Neutrophil (primary cell): Measurements from ENCODE around the gene CCDC73.
"Not testable (repeated sequence)": the region's sequence is repeated elsewhere in the genome, so short reads cannot be mapped to it uniquely, and the experiment has no call there.

Experiments
- H3K27ac ChIP-seq: fragments of 200-600 bp; sonication (generic); 2 replicates; pipeline ENCODE4 v1.5.1; 2016; ENCODE audit warnings: mild to moderate bottlenecking, moderate library complexity
- H3K27me3 ChIP-seq: fragments of 200-600 bp; sonication (generic); 2 replicates; pipeline ENCODE4 v1.6.0; 2016; ENCODE audit warnings: mild to moderate bottlenecking
- H3K36me3 ChIP-seq: fragments of 200-600 bp; sonication (generic); 2 replicates; pipeline ENCODE4 v1.5.1; 2017
- H3K4me1 ChIP-seq, 2 experiments: fragments of 200-600 bp in 1 of 2; sonication (generic) in 1 of 2; 1 replicate in 1 of 2; 2 replicates in 1 of 2; pipeline versions ENCODE4 v1.5.1 to v1.6.1; 2013 to 2016; ENCODE audit warnings: low read depth in 1 of 2, low read length in 1 of 2, mild to moderate bottlenecking in 1 of 2, moderate library complexity in 1 of 2; ENCODE audit not compliant: control insufficient read depth in 1 of 2, insufficient read depth in 1 of 2
- H3K4me3 ChIP-seq, 2 experiments: fragments of 200-600 bp in 1 of 2; sonication (generic) in 1 of 2; 1 replicate in 1 of 2; 2 replicates in 1 of 2; pipeline ENCODE4 v1.5.1; 2013 to 2016; ENCODE audit warnings: low read depth in 1 of 2, low read length in 1 of 2, mild to moderate bottlenecking in 1 of 2, moderate library complexity in 1 of 2
- H3K9me3 ChIP-seq: fragments of 200-600 bp; sonication (generic); 2 replicates; pipeline ENCODE4 v1.5.1; 2016
- CTCF ChIP-seq: fragments of 200-600 bp; sonication (generic); IDR thresholded peaks from 2 replicates; pipeline ENCODE4 v1.5.1; 2016; ENCODE audit warnings: antibody characterized with exemption

CCDC73 gene

GRCh38 chr11:32774081-32774480, 20.4 kb downstream of the CCDC73 start:
- no peak overlapping the region for H3K27ac ChIP-seq

GRCh38 chr11:32772731-32773130, 21.7 kb downstream of the CCDC73 start:
- Histone ChIP-seq H3K27me3 (no peaks in the 10 kb centered on the region), H3K4me3 (no peak overlapping the region), H3K27ac (no peak overlapping the region), H3K36me3 (no peaks in the 10 kb centered on the region), H3K4me1 (no peaks in the 10 kb centered on the region), H3K9me3 (no peaks in the 10 kb centered on the region)
- TF ChIP-seq CTCF: no peak

More at GRCh38 chr11:32774081-32774480, 20.4 kb downstream of the CCDC73 start:
- Histone ChIP-seq H3K36me3 (no peaks in the 10 kb centered on the region), H3K27me3 (no peaks in the 10 kb centered on the region), H3K4me3 (no peak overlapping the region), H3K9me3 (no peaks in the 10 kb centered on the region), H3K4me1 (no peaks in the 10 kb centered on the region)
- no peak for TF ChIP-seq CTCF

- H3K27me3 ChIP-seq, H3K4me3 ChIP-seq, H3K4me1 ChIP-seq, H3K36me3 ChIP-seq, H3K9me3 ChIP-seq, H3K27ac ChIP-seq: not testable (repeated sequence)
Measured at GRCh38 chr11:32761774-32762173, 32.7 kb downstream of the CCDC73 start.

- Histone ChIP-seq H3K27ac (no peak overlapping the region), H3K4me1 (no peaks in the 10 kb centered on the region), H3K27me3 (no peaks in the 10 kb centered on the region), H3K4me3 (no peak overlapping the region), H3K9me3 (no peaks in the 10 kb centered on the region), H3K36me3 (no peaks in the 10 kb centered on the region)
- no peak for TF ChIP-seq CTCF
Measured at GRCh38 chr11:32758291-32758690, 36.2 kb downstream of the CCDC73 start.

GRCh38 chr11:32753181-32753580, 41.3 kb downstream of the CCDC73 start:
- not testable (repeated sequence) for H3K9me3 ChIP-seq, H3K27ac ChIP-seq, H3K36me3 ChIP-seq, H3K4me1 ChIP-seq, H3K27me3 ChIP-seq, H3K4me3 ChIP-seq

- H3K4me3 ChIP-seq: no peak overlapping the region
- H3K27me3 ChIP-seq: no peaks in the 10 kb centered on the region
- TF ChIP-seq CTCF: no peak
Measured at GRCh38 chr11:32752001-32752400, 42.5 kb downstream of the CCDC73 start.

GRCh38 chr11:32751381-32751780, 43.1 kb downstream of the CCDC73 start:
- Histone ChIP-seq H3K4me3 (no peak overlapping the region), H3K4me1 (no peaks in the 10 kb centered on the region), H3K9me3 (no peaks in the 10 kb centered on the region), H3K27me3 (no peaks in the 10 kb centered on the region), H3K27ac (no peak overlapping the region), H3K36me3 (no peaks in the 10 kb centered on the region)
- no peak for TF ChIP-seq CTCF

More at GRCh38 chr11:32752001-32752400, 42.5 kb downstream of the CCDC73 start:
- Histone ChIP-seq H3K36me3 (no peaks in the 10 kb centered on the region), H3K27ac (no peak overlapping the region), H3K4me1 (no peaks in the 10 kb centered on the region), H3K9me3 (no peaks in the 10 kb centered on the region)
